Fibroblast of lung (primary cell): ENCODE results near the gene C17orf78.
"Not testable (repeated sequence)": the region's sequence is repeated elsewhere in the genome, so short reads cannot be mapped to it uniquely, and the experiment has no call there.

Experiments used
- CTCF ChIP-seq, 2 donors: IDR thresholded peaks in 1 of 2; conservative IDR thresholded peaks in 1 of 2; 1 replicate in 1 of 2; 2 replicates in 1 of 2; pipeline ENCODE4 v1.5.1; 2011 to 2012; ENCODE audit warnings: low read length in 2 of 2, control low read depth in 1 of 2, inconsistent platforms in 1 of 2, low read depth in 1 of 2, mild to moderate bottlenecking in 1 of 2
- EZH2 ChIP-seq: IDR thresholded peaks from 2 replicates; pipeline ENCODE4 v1.5.1; 2012; ENCODE audit warnings: low read length, control low read depth, mild to moderate bottlenecking; ENCODE audit errors: missing control alignments

GRCh38 chr17:37356796-37357569, 18.8 kb upstream of the C17orf78 start:
- not testable (repeated sequence) for TF ChIP-seq CTCF (conservative IDR thresholded peaks at IDR 0.05 in 1 of 2, IDR thresholded peaks at IDR 0.05 in 1 of 2; ENCODE audit: low read depth in 1 of 2, low read length in 2 of 2); EZH2
